GM18517 (cell line): ENCODE results near the gene FEZF2.

Experiments used
- ATAC-seq: cut with Tn5 transposase; IDR thresholded peaks from one replicate; pipeline ENCODE4 v1.9.1; 2021; ENCODE audit warnings: mild to moderate bottlenecking, moderate library complexity; ENCODE audit not compliant: unreplicated experiment

FEZF2 gene

GRCh38 chr3:62332835-62333244 is 40.5 kb downstream of the FEZF2 start:
- ATAC-seq = no peak

- ATAC-seq = no peak
Observed at GRCh38 chr3:62332017-62332416, 41.3 kb downstream of the FEZF2 start.

- ATAC-seq = no peak
Observed at GRCh38 chr3:62329971-62330370, 43.4 kb downstream of the FEZF2 start.

- ATAC-seq = no peak
Observed at GRCh38 chr3:62325896-62326295, 47.5 kb downstream of the FEZF2 start.

GRCh38 chr3:62323241-62323640 is 50.1 kb downstream of the FEZF2 start:
- ATAC-seq = no peak
